Renal cortex interstitium (tissue), 11 donors: ENCODE measurements around the gene G3BP2. TPM values are rescaled to one million over a fixed set of nuclear protein-coding genes. Genes with fewer than 3 reads are reported as not detected.

Experiments used
- DNase-seq, 11 donors: peaks; one replicate each; pipeline ENCODE4 v3.0.0-alpha.2; 2013; ENCODE audit warnings: low read depth in 9 of 11, low spot score in 4 of 11; ENCODE audit errors: extremely low read depth in 1 of 11
- polyA plus RNA-seq, 3 donors: library from polyadenylated mRNA; unstranded; fragments of 120-200 nt; gene quantifications; one replicate each; pipeline ENCODE4 v1.2.1, GENCODE V29; 2013; ENCODE audit not compliant: insufficient read length in 3 of 3

G3BP2 gene
- polyA plus RNA-seq, 3 donors, result 158 to 189 (median 166) TPM

DNA sequence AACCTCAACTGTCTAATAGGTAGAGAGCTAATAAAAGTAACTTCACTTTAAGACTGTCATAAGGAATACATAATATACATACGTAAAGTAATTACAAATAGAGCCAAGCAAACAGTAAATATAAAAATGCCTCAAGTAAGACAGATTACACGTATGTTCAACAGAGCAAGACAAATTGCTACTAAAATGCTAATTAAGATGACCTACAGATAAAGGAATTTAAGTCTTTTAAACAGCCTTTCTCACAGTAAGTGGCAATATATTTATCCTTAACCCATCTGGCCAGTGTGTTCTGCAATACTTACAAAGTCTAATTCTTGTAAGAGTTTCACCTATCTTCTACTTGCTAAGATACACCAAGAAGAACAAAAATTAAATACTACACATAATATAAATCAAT, 12.7 kb downstream of the G3BP2 start:
- no peak for DNase-seq

DNA sequence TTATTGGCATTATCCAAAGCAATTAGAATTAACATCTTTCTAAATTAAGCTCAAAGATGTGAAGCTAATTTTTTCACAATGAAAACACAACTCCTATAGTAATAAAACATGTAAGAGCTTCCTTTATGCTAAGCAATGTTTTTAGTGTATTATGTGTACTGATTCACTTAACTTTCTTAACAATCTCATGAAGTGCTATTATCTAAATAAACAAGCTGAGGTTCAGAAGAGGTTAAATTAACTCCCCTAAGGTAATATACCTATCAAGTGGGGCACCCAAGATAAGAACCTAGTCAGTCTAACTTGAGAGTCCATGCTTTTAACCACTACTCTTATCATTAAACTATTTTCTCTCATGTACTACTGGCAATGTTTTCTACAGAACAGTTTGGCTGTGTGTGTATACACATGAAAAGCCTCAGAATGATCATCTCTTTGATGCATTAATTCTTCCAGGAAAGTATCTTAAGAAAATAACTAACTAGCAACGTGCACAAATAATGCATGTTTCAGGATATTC, 13.6 kb downstream of the G3BP2 start:
- DNase-seq, result no peak

DNA sequence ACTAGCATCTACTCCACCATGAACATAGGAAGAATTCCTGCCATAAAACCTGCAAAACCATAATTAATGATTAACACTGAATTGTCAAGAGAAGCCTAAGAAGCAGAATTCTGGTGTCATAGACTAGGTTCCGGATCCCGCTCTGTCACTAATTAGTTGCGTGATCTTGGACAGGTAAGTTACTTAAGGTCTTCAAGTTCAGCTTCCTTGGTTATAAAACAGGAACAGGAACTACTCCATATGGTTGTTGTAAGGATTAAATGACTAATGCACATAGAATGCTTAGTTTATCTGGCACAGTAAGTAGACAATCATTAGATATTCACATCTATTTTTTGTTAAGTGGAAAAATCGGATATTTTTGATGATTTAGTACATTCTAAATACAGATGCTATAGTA, 14.3 kb downstream of the G3BP2 start:
- DNase-seq, result no peak

DNA sequence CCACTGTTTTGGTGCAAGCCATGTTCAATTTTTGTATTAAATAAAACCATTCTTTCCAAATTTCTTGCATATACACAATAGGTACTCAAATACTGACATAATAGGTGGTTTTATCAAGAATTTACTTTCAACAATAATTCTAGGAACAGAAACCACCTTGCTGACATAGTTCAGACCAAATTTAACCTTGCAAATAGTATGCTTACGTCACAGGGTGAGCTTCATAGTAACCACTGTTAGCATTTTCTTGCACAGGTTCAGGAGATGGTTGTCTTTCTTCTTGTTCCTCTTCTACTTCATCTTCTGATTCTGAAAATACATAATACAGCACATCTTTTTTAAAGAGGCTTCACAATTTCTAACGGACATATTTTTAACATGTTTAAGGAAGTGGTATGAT, 17.6 kb downstream of the G3BP2 start:
- DNase-seq, result no peak

DNA sequence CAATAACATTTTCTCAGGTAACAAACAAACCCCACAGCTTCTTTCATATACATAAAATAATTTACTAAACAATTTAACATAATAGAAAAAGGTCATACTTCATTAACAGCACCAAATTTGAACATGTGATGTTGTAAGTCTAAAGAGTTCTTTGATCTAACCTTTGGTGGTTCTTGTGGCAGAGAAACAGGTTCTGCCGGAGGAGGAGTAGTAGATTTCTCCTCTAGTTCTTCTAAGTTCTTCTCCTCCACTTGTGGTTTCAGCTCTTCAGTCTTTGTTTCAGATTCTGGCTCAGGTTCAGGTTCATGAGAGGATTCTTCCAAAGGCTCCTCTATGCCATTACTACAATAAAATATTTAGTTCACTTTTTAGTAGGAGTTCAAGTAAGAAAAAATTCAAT, 18.3 kb downstream of the G3BP2 start:
- DNase-seq, result no peak

DNA sequence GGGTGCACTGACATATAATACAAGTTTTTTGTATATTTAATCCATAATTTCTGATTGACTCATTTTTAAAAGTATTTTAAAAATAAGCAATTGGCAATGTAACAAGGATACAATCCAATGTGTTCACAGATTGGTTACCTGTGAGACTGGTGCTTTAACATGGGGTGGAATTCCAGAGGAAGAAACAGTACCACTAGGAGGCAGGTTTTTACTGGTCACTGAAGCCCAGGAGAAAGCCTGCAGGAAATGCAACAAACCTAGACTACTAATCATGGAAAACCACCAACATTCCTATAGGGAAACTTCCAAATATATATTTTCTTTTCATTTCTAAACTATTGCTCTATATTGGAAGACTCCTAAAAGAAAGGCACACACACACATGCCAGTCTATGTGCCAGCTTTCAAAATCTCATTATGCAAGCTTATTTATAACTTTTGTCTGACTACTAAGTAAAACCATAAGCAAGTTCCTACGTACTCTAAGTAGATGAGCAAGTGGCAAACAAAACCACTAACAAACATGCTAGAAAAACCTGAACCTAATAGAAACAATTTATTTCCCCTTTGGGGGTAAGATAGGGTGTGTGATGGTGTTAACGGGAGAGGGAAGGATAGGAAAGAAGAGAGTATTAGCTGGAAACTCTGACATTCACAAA, 19.2 kb downstream of the G3BP2 start:
- DNase-seq, result no peak

DNA sequence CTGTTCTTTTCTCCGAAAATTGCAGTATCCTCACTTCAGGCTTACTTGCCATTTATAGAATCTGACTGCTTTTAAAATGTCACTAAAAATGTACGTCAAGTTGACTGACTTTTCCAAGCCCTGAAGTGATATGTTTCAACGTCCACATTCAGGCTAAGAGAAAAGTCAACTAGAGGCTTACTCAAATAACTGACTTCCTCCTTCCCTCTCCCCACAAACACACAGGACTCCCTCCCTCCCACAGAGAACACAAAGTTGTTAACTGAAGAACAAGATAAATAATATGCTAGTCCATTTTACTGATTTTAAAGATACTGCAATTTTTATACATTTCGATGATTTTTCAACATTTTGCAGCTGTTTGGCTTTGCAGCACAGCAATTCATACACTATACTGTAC, 29.1 kb downstream of the G3BP2 start:
- no peak for DNase-seq

DNA sequence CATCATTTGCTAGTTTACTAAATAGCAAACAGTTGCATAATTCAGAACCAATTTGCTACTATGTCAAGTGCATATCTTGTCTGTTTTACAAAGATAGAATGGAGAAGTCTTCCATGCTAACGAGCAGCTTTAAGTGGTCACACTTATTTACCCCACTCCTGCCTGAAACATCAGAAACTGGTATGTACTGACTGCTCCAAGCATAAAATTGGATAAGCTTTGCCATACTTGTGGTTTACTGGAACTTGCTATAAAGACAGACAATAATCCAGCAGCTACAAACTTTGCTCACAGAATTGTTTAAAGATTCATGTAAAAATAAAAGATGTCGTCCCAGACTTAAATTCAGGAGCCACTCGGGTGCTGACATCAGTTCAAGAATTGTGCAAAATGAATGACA, 29.6 kb downstream of the G3BP2 start:
- DNase-seq, result no peak

DNA sequence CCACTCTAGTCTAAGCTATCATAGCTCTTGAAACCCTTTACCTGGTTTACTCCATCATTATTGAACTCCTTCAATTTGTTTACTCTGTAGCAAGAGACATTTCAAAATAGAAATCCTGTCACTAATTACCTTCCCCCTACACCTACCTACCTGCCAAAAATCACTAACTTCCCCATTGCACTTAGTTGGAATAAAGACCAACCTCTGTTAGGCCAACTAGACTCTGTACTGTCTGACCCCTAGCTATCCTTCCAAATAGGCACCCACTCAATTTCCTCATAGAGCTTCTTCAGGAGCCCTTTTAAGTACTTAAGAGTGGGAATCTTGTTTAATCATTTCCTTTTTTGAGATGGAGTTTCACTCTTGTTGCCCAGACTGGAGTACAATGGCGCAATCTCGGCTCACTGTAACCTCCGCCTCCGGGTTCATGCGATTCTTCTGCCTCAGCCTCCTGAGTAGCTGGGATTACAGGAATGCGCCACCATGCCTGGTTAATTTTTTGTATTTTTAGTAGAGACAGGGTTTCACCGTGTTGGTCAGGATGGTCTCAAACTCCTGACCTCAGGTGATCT, 34.0 kb downstream of the G3BP2 start:
- DNase-seq, result no peak

DNA sequence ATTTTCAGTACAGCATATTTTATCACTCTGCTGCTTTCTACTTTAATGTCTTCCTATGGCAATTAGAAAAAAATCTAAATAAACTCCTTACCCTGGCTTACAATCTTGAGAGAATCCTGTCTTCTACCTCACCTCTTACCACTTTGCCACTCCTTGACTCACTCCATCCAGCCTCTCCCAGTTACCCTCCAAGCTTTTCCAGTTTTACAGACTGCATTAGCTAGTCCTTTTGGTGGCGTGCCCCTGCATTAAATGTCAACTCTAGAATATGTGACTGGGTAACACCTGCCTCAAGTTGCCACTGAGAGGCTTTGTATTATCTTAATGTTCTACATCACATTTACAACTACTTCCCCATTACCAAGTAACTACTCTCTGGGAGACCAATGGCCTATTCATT, 35.4 kb downstream of the G3BP2 start:
- no peak for DNase-seq

DNA sequence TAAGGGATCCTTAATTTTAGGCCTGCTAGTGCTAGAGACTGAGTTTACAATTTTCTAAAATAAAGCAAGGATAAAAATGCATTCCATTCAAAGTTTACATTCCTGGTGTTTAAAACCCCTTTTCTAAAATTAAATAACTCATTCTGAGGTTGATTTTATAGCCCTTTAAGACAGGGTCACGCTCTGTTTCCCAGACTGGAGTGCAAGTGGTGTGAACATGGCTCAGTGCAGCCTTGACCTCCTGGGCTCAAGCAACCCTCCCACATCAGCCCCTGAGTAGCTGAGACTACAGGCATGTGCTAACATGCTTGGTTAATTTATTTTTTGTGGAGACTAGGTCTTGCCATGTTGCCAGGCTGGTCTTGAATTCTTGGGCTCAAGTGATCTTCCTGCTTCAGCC, 36.0 kb downstream of the G3BP2 start:
- DNase-seq, result peak in 7 of 11 donors; percentile 25 to 61 (median 42)

DNA sequence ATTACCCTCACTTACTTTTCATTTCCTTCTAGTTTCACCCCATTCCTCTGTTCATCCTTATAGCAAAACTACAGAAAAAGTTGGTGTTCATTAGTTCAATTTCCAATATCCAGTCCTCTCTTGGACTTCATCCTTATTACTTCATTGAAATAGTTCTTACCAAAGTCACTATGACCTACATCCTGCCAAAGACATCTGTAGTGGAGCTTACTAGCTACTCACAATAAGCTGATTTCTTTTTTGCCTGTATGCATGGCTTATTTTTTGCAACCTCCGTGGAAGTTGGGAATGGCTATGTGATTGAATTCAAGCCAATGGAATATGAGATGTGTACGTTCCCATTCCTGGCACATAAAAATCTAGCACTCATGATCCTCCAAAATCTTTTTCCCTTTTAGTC, 38.3 kb downstream of the G3BP2 start:
- no peak for DNase-seq

DNA sequence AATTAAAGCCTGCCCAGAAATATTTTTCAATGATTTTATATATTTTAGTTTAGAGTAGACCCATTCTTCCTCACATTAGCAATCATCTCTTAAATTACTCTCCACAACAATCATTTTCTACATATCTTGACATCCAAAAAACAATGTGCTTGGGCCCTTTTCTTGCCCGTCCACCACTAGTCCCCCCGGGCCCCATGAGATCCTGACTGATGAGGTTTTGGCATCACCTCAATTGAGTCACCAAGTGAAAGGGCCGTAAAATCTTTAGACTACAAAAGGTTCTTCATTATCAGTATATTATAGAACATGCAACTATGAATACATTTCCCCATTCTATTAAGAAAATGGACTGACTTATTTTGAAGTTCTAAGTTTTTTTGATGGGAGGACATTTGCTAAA, 38.9 kb downstream of the G3BP2 start:
- no peak for DNase-seq

DNA sequence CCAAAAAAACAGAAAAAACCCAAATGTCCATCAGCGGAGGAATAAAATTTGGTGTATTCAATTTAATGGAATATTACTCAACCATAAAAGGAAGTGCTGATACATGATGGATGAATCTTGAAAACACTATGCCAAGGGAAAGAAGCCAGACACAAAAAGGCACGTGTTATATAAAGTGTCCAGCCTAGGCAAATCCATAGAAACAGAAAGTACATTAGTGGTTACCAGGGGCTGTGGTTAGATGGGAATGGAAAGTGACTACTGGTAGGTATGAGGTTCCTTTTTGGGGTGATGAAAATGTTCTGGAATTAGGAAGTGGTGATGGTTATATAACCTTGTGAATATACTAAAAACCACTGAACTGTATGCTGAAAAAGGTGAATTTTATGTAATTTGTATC, 39.4 kb downstream of the G3BP2 start:
- DNase-seq, result no peak

DNA sequence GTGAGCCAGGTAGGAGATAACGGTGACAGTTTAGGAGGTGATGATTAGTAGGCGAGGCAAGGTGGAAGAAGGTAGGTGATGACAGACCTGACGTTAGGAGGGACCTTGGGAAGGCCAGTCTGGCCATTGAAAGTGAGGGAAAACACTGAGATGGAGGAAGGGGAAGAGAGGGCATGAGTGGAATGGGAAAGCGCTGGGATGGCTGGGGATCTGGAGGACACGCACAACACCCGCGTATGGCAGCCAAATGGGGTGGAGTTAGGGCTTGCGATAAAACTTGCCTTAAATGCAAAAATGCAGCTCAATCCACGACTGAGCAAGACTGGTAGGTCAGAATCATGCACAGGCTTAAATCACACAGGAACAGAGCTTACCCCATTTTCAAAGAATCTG, 42.3 kb downstream of the G3BP2 start:
- peak in 1 of 11 donors; percentile 1 for DNase-seq

DNA sequence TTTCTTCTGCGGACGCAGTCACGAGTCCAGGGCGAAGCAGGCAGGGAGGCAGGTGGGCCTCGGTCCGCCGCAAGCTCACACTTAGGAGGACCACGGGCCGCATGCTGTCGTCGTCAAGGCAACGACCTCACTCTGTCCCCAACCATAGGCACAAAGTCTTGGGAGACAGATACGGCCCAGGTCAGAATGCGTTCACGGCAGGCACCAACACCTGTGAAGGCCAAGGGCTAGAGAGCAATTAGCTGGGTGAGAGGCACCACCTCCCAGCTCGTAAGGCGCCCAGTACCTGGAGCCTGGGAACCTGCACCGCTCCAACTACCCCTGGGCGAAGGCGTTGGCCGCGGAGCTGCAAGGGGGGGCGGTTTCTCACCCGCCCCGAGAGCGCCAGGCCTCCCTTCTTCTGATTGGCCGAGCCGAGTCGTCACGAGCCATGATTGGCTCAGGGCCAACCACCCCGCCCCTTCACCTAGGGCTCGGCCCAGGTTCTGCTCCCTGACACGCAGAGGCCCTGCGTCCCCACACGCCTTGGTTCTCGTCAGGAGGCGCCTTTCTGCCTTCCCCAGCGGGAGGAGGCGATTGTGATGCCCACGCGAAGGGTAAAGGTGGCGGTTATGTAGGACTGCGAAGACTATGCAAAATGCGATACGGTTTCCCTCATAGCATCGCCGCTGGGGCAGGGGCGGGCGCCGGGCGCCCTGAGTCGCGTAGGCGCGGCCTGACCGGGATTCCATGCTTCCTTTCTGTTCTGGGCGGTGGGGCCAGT, 42.9 kb downstream of the G3BP2 start, which contains the start of gene CDKL2:
TSS of gene CDKL2 (minus strand) at position 355 of the 763 bp plus-strand sequence. CDS start 4,540 bp downstream, outside the sequence.
- peak in 10 of 11 donors; percentile 62 to 88 (median 78) for DNase-seq

DNA sequence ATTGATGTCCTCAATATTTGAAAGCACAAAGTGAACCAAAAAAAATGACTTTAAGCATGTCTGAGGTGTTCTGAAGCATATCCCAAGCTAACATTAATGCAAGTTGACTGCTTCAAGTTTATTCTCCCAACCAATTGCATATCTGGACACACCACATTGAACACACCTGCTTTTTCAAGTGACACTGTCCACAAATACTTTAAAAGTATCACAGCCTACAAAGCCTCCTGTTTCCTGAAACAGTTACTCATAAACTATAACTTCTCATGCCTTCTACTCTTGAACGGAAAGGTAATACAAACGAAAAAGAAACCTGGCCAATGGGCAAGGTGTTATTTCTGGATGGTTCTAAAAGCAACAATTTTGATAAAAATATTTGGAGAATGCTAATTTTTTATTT, 44.0 kb downstream of the G3BP2 start:
- peak in 2 of 11 donors; percentile 7 to 41 for DNase-seq

DNA sequence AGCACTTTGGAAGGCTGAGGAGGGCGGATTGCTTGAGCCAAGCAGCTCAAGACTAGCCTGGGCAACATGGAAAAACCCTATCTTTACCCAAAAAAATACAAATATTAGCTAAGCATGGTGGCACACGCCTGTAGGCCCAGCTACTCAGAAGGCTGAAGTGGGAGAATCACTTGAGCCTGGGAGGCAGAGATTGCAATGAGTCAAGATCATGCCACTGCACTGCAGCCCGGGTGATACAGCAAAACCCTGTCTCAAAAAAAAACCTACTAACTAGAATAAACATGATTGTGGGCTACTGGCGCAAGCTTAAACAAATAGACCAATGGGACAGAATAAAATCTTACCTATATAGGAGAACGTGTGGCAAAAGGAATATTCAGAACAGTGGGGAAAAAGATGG, 50.2 kb downstream of the G3BP2 start:
- DNase-seq, result no peak

DNA sequence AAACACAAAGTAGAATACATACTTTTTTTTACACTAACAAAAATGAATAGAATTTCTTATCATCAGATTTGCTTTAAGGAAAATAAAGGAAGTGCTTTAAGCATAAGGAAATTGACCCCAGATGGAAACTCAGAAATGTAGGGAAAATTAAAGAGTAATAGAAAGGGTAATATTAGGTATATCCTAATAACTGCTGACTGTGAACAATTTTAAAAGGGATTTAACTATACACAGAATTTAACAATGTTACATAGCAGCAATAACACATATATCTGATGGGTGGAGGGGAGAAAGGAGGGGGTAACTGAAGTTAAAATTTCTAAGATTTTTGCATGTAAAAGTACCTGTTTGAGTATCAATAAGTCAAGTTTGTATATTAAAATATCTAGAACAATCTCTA, 51.5 kb downstream of the G3BP2 start:
- DNase-seq, result no peak

DNA sequence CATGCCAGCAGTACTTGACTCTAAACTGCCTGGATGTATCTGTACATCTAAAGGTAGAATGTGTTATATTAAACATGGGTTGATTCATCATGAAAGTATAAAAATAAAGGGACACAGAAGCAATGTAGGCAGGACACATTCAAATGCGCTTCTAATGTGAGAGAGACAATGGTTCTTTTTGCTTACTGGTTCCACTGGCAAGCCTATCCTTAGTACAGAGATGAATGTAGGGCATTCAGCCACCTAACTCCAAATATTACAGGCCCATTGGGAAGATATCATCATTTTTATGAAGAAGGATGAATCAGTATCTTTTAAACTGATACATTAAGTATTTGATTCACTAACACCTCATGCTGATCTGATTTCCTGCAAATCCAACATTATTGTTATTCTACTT, 60.9 kb downstream of the G3BP2 start:
- DNase-seq, result no peak
